ENCODE data around the gene PPP1R3E.

The PPP1R3E gene

GRCh38 chr14:23322568-23323517 is 20.2 kb upstream of the PPP1R3E start:
- DNase-seq = no peak

DNA sequence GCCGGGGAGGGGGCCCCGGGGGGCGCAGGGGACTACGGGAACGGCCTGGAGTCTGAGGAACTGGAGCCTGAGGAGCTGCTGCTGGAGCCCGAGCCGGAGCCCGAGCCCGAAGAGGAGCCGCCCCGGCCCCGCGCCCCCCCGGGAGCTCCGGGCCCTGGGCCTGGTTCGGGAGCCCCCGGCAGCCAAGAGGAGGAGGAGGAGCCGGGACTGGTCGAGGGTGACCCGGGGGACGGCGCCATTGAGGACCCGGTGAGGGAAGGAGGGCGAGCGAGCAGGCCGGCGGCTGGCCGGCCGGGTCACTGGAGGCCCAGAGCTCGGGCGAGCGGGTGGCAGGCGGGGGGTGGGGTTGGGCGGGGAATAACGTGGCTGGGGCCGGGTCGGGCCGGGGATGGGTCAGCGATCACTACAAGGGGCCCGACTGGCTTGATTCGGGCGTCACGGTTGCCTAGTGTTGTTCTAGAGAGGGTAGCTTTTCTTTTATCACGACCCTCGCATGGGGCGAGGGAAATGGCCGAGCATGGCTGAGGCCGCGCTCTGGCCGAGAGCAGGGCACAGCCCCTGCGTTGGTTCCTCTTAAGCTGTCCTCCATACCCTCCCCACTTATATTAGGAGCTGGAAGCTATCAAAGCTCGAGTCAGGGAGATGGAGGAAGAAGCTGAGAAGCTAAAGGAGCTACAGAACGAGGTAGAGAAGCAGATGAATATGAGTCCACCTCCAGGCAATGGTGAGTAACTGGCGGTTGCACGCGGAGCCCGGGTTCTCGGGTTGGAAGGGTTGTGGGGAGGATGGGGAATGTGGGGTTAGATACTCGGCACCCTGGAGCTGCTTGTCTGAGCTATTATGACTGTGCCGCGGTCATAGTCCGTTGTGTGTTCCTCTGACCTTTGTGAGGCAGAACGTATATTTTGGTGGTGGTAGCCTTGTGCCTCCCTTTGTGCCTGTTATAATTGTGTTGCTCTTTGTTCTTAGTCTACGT is 19.2 kb upstream of the PPP1R3E start:
- DNase-seq = peak; percentile 52

DNA sequence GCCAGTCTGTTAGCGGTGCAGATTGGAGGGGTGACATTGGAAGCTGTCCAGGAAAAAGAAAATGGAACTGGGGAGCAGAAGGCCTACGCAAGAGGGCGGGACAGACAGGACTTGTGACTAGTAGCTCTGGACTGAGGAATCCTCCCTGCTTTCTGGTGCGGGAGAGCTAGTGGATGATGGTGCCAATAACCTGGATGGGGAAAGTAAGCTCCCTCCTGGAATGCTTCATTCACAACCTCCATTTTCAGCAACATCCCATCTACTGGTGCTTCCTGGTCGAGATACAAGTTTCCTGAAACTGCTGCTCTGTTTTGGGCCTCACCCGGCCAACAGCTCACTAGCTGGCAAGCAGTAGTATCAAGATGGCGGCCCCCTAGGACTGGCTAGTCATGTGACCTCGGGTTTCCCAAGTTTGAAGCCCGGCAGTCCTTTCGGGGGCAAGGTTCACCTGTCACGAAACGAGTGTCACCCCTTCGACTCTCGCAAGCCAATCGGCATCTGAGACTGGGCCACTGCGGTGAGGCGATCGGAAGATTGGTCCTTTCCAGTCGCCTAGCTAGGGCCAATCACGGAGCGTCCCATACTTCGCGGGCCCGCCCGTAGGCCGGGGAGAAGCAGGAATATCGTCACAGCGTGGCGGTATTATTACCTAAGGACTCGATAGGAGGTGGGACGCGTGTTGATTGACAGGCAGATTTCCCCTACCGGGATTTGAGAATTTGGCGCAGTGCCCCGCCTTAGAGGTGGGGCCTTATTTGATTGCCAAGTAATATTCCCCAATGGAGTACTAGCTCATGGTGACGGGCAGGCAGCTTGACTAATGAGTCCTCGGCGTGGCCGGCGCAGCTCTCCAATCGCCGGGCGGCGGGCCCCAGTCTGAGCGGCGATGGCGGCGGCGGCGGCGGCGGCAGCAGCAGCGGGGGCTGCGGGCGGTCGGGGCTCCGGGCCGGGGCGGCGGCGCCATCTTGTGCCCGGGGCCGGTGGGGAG is 18.2 kb upstream of the PPP1R3E start, which contains the start of gene PABPN1:
PABPN1 (plus strand) TSS at position 874 of the 988 bp plus-strand sequence; CDS start at position 887, 13 bp downstream.
- peak; percentile 100 for DNase-seq

DNA sequence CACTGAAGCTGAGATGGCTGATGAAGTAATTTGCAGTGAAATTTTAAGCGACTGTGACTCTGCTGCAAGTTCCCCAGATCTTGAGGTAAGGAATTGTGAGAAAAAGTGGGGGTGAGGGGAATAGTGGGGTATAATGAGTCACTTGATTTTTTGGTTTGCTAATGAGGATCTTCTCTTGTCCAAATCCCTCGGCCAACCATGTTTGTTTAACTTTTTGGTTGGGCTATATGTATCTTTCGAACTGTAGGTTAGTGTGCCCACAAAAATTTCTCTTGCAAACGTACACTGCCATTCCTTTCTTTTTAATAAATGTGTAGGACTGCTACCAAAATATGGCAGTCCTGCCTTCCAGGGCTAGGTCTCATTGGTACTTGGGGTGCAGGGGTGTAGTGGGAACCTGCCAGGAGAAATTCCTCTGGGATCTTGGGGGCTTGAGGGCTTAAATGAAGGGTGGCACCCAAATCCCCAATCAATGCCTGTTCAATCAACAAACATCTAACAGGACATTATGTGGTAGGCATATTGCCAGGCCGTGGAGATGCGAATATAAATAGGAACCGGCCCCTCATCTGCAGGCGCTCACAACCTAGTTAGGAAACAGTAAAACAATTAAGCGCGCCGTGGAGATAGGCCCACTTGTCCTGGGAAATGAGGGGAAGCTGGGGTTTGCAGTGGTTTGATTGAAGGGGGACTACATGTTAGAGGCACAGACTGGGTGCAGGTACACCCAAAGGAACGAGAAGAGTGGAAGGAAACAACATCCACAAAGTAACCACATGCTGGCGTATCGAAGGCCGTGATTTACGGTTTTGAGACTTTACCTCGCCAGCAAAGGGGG is 17.3 kb upstream of the PPP1R3E start:
- DNase-seq = no peak

DNA sequence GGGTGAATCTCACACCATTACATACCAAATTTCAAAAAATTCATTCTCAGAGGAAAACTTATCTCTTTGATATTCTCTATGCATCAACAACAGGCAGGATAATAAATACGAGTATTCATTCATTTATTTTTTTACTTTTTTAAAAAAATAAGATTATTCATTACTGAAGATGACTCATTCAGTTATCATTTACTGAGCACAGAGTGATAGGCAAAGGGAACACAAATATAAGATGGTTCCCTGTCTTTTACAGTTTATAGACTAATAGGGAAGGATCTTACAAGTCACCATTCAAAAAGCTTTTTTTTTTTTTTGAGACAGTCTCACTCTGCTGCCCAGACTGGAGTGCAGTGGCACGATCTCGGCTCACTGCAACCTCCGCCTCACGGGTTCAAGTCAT is 13.6 kb upstream of the PPP1R3E start:
- DNase-seq = no peak

GRCh38 chr14:23310546-23310945 is 7.9 kb upstream of the PPP1R3E start:
- no peak for DNase-seq

DNA sequence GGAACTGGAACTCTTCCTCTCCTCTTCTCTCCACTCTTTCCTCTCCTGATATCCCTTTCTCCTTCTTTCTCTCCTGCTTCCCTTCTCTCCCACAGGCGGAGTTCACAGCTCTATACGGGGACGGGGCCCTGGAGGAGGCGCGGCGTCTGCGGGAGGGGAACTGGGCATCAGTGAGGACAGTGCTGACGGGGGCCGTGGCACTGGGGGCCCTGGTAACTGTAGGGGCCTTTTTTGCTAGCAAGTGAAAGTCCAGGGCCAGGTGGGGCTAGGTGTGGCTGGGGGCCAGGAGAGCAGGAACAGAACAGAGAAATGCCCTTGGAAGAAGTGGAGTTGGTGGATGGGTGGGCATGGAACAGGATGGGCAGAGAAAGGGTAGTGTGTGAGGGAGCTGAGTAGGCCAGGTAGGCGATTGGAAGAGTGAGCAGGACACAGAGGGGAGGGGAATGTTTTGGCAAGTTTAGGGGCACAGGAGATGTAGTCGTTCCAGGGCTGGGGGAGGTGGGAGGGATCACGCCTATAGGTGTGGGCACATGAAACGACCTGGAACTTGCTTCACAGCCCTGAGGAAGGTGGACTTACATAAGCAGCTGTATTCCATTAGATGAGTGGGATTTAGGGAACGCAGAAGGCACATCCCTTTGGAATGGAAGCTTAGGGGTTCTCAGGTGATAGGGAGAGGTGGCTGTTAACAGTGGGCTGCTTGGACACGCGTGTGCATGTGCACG is 6.2 kb upstream of the PPP1R3E start:
- DNase-seq = no peak

- peak; percentile 20 for DNase-seq
Observed at GRCh38 chr14:23307687-23308644, 5.3 kb upstream of the PPP1R3E start.

GRCh38 chr14:23307146-23307530 is 4.5 kb upstream of the PPP1R3E start:
- DNase-seq = no peak

- DNase-seq = peak; percentile 88
Observed at GRCh38 chr14:23306412-23307145, 3.9 kb upstream of the PPP1R3E start, which contains the start of gene BCL2L2. Gene BCL2L2, plus strand, starts transcription at chr14:23306833. Its CDS starts 935 bp downstream, at chr14:23307768.

DNA sequence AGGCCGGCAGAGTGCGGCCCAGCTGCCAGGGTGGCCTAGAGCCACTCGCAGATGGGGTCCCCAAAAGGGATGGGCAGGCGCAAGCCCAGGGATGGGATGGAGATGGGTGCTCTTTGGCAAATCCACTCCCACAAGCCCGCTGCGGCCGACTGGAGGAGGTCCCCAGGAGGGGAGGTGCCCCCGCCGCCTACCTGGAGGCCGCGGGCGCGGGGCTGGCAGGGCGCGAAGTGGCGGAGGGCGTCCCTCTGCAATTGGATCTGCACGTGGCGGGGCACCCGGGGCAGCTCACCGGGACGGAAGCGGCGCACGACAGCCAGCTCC is 730 bp downstream of the PPP1R3E start:
- no peak for DNase-seq

DNA sequence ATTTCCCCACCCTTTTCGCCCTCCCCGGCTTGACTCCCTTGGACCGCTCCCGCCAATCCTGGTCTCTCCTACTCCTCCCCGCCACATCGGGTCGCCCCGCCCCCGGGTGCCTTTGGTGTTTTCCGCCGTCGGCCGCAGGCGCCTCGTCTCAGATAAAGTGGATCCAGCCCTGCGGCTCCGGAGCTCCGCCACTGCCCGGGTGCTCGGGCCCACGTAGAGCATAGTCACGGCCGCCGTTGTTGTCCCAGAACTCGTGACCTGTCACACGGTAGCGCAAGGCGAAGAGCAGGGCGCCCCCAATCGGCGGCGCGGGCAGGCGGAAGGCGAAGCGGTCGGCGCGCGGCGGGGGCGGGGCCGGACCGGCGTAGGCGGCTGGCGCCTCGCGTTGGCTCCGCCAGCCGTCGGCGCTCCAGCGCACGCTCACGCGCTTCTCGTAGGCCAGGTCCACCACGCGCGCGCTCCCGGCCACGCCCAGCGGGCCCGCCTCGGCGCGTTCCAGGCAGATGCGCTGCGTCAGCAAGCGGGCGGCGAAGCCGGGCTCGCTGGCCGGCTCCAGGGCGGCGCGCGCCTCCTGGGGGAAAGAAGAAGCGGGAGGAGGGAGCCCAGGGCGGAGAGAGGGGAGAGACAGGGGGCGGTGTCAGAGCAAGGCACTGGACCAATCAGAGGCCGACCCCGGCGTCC is 1.2 kb downstream of the PPP1R3E start:
- DNase-seq = peak; percentile 99

DNA sequence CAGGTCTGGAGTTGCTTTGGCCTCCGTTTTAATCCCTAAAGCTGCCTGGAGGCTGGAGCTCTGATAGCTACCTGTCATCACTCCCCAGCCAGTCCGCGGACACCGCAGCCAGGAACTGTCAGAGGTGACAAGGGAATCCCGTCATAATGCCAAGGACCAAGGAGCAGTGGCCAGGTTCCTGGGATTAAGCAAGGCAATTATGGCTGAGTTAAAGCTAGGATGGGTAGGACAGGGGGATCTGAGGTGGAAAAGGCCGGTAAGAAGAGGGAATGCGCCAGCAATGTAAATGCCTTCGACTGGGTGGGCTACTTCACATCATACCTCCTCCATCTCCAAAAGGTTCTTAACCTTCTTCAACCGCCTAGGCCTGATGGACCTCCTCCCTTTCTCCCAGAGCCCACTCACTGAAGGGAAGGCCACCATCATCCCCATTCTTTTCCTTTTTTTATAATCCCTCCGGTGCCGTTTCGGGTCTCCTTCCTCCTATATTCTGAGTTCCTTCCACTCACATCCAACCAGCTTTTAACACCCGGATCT is 1.9 kb downstream of the PPP1R3E start:
- DNase-seq = peak; percentile 6

DNA sequence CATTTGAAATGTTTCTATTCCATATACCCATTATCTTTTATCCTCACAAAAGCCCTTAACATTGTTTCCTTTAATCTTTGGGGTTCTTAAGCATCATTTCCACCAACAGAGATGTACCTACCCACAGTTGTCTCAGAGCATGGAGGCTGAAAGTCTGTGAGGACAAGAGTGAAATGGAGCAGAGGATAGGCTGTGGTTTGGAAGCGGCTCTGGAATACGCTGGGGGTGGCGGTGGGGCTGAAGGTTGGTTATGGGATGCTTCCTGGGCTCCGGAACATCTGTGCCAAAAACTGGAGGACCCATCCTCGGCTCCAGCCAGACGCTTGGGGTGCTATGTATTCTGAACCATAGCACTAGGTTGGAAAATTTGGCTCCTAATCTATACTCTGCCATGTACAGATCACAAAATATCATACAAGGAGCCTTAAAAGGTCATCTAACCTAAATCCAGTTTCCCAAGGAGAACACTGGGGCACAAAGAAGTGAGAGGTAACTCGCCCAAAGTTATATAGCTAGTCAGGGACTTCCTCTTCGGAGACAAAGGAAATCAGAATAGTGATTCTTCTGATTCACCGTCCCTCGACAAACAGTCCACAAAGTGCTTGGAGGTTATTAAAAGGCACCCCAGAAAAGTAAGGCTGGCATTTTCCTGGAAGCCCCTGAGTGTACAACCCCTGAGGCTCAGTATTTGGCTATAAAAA is 2.5 kb downstream of the PPP1R3E start:
- DNase-seq = no peak

- DNase-seq = peak; percentile 48
Observed at GRCh38 chr14:23299211-23299957, 3.3 kb downstream of the PPP1R3E start.

- no peak for DNase-seq
Observed at GRCh38 chr14:23297611-23298277, 4.9 kb downstream of the PPP1R3E start.

All from fibroblast of skin of right quadriceps (primary cell).